Neural cell (in vitro differentiated cells): ENCODE measurements around the gene TRPV2. TPM values are rescaled to one million over a fixed set of nuclear protein-coding genes. Genes with fewer than 3 reads are reported as not detected.

Experiments used
- H2AFZ ChIP-seq: fragments of 200-600, 300-800 bp; sonication (generic), shearing (Covaris generic); 2 replicates; pipeline ENCODE4 v1.6.0; 2014; ENCODE audit warnings: low read depth, mild to moderate bottlenecking, antibody characterized with exemption, low read length, moderate library complexity
- H3F3A ChIP-seq: fragments of 200-600 bp; shearing (Covaris generic); 2 replicates; pipeline ENCODE4 v1.6.1; 2016; ENCODE audit warnings: mild to moderate bottlenecking, moderate library complexity, mixed read lengths, antibody characterized with exemption, low read length; ENCODE audit not compliant: insufficient read depth, poor library complexity, severe bottlenecking
- H3K27ac ChIP-seq: fragments of 200-600, 300-800 bp; sonication (generic), shearing (Covaris generic); 2 replicates; pipeline ENCODE4 v1.5.1; 2014; ENCODE audit warnings: mild to moderate bottlenecking, low read length, moderate library complexity
- H3K27me3 ChIP-seq: fragments of 300-800, 200-600 bp; sonication (generic), shearing (Covaris generic); 2 replicates; pipeline ENCODE4 v1.6.0; 2014; ENCODE audit warnings: mild to moderate bottlenecking, low read depth, low read length, moderate library complexity; ENCODE audit not compliant: insufficient read depth
- H3K36me3 ChIP-seq: fragments of 300-800, 200-600 bp; sonication (generic), shearing (Covaris generic); 2 replicates; pipeline ENCODE4 v1.5.1; 2014; ENCODE audit warnings: mild to moderate bottlenecking, antibody characterized with exemption, low read length, moderate library complexity; ENCODE audit not compliant: insufficient read depth
- H3K4me2 ChIP-seq: fragments of 300-800, 200-600 bp; sonication (generic), shearing (Covaris generic); 2 replicates; pipeline ENCODE4 v1.6.0; 2014; ENCODE audit warnings: mild to moderate bottlenecking, low read length
- H3K4me3 ChIP-seq: fragments of 300-800, 200-600 bp; sonication (generic), shearing (Covaris generic); 2 replicates; pipeline ENCODE4 v1.5.1; 2014; ENCODE audit warnings: mild to moderate bottlenecking, low read length, moderate library complexity
- H3K79me2 ChIP-seq: fragments of 200-600 bp; shearing (Covaris generic); replicated peaks from 2 replicates; pipeline ENCODE4 v1.6.0; 2014; ENCODE audit warnings: mild to moderate bottlenecking, low read length, moderate library complexity; ENCODE audit not compliant: insufficient read depth
- H3K9ac ChIP-seq: fragments of 300-800, 200-600 bp; sonication (generic), shearing (Covaris generic); 2 replicates; pipeline ENCODE4 v1.6.1; 2016; ENCODE audit warnings: mild to moderate bottlenecking, low read length, mixed read lengths
- H3K9me2 ChIP-seq: fragments of 200-600 bp; shearing (Covaris generic); 2 replicates; pipeline ENCODE4 v1.6.1; 2016; ENCODE audit warnings: mild to moderate bottlenecking, low read length, mixed read lengths; ENCODE audit not compliant: insufficient read depth
- H3K9me3 ChIP-seq: fragments of 200-600, 300-800 bp; sonication (generic), shearing (Covaris generic); 2 replicates; pipeline ENCODE4 v1.6.1; 2016; ENCODE audit warnings: mild to moderate bottlenecking, mixed run types, low read length, moderate library complexity, mixed read lengths
- H4K20me1 ChIP-seq: fragments of 200-600 bp; shearing (Covaris generic); 2 replicates; pipeline ENCODE4 v1.6.1; 2016; ENCODE audit warnings: mild to moderate bottlenecking, mixed run types; ENCODE audit not compliant: insufficient read depth
- CTCF ChIP-seq: fragments of 450-650 bp; IDR thresholded peaks from 2 replicates; pipeline ENCODE4 v1.5.1; 2014; ENCODE audit warnings: antibody characterized with exemption, mild to moderate bottlenecking, moderate library complexity; ENCODE audit not compliant: poor library complexity, severe bottlenecking
- EP300 ChIP-seq: fragments of 450-650 bp; conservative IDR thresholded peaks from 2 replicates; pipeline ENCODE4 v1.6.1; 2014; ENCODE audit warnings: antibody characterized with exemption, mild to moderate bottlenecking, moderate library complexity; ENCODE audit not compliant: poor library complexity, severe bottlenecking
- EZH2 ChIP-seq: fragments of 200-600, 300-800 bp; shearing (Covaris generic), sonication (generic); IDR thresholded peaks from 2 replicates; pipeline ENCODE4 v1.6.1; 2014; ENCODE audit warnings: antibody characterized with exemption, low read length, borderline replicate concordance, mild to moderate bottlenecking; ENCODE audit not compliant: insufficient read depth, poor library complexity, severe bottlenecking
- MXI1 ChIP-seq: fragments of 450-650 bp; conservative IDR thresholded peaks from 2 replicates; pipeline ENCODE4 v1.6.1; 2014; ENCODE audit warnings: antibody characterized with exemption, mild to moderate bottlenecking; ENCODE audit not compliant: poor library complexity, severe bottlenecking
- POLR2AphosphoS5 ChIP-seq: IDR thresholded peaks from 2 replicates; pipeline ENCODE4 v1.6.1; 2012
- RAD21 ChIP-seq: fragments of 450-650 bp; conservative IDR thresholded peaks from 2 replicates; pipeline ENCODE4 v1.6.1; 2014; ENCODE audit warnings: antibody characterized with exemption, mild to moderate bottlenecking, moderate library complexity
- REST ChIP-seq: IDR thresholded peaks from 2 replicates; pipeline ENCODE4 v1.6.1; 2012; ENCODE audit warnings: borderline replicate concordance
- SMC3 ChIP-seq: fragments of 450-650 bp; conservative IDR thresholded peaks from 2 replicates; pipeline ENCODE4 v1.6.1; 2014; ENCODE audit warnings: antibody characterized with exemption, mild to moderate bottlenecking, moderate library complexity; ENCODE audit not compliant: poor library complexity
- TAF1 ChIP-seq: IDR thresholded peaks from 2 replicates; pipeline ENCODE4 v1.6.1; 2012; ENCODE audit warnings: low read depth
- polyA plus RNA-seq: library from polyadenylated mRNA; depleted of rRNA; stranded (reverse); fragments of >200 nt; gene quantifications from 2 replicates; pipeline ENCODE4 v1.2.3, GENCODE V29; 2014

TRPV2 gene
- polyA plus RNA-seq, 1 donor from 2014 or later: not detected

GRCh38 chr17:16378636-16379282 is 36.6 kb upstream of the TRPV2 start:
- Histone ChIP-seq H3K4me3 (no peak overlapping the region), H2AFZ (no peak overlapping the region), H3K9me2 (no peaks in the 10 kb centered on the region), H3K27me3 (no peaks in the 10 kb centered on the region), H3K79me2 (peaks cover 14% of the 10 kb centered on the region), H3K36me3 (no peaks in the 10 kb centered on the region), H3F3A (no peaks in the 10 kb centered on the region), H3K9ac (no peak overlapping the region), H4K20me1 (no peaks in the 10 kb centered on the region), H3K4me2 (no peak overlapping the region), H3K9me3 (no peaks in the 10 kb centered on the region), H3K27ac (no peak overlapping the region)
- TF ChIP-seq CTCF (no peak), EZH2 (no peak), EP300 (no peak), RAD21 (no peak), MXI1 (no peak), TAF1 (no peak), REST (no peak), SMC3 (no peak), POLR2AphosphoS5 (no peak)

GRCh38 chr17:16379654-16380053 is 35.7 kb upstream of the TRPV2 start:
- Histone ChIP-seq H3K9me2 (no peaks in the 10 kb centered on the region), H4K20me1 (no peaks in the 10 kb centered on the region), H3K27ac (no peak overlapping the region), H3K27me3 (no peaks in the 10 kb centered on the region), H3K36me3 (no peaks in the 10 kb centered on the region), H3K4me3 (no peak overlapping the region), H3K79me2 (peaks cover 14% of the 10 kb centered on the region), H3K4me2 (no peak overlapping the region), H3K9me3 (no peaks in the 10 kb centered on the region), H3F3A (no peaks in the 10 kb centered on the region), H3K9ac (no peak overlapping the region), H2AFZ (no peak overlapping the region)
- TF ChIP-seq EZH2: no peak
- no peak for TF ChIP-seq CTCF
- TF ChIP-seq REST: no peak
- no peak for TF ChIP-seq RAD21
- no peak for TF ChIP-seq POLR2AphosphoS5
- TF ChIP-seq MXI1: no peak
- no peak for TF ChIP-seq SMC3
- no peak for TF ChIP-seq TAF1
- no peak for TF ChIP-seq EP300
